GDM1 (cell line): ENCODE results near the gene PPIAL4G.
A peak's percentile ranks its signal among the peaks of the same experiment; 100 is the strongest.
"Not testable (repeated sequence)": the region's sequence is repeated elsewhere in the genome, so short reads cannot be mapped to it uniquely, and the experiment has no call there.

Experiments
- DNase-seq: peaks from one replicate; lab custom pipeline; 2025; lab: John Stamatoyannopoulos, UW

The PPIAL4G gene

DNA sequence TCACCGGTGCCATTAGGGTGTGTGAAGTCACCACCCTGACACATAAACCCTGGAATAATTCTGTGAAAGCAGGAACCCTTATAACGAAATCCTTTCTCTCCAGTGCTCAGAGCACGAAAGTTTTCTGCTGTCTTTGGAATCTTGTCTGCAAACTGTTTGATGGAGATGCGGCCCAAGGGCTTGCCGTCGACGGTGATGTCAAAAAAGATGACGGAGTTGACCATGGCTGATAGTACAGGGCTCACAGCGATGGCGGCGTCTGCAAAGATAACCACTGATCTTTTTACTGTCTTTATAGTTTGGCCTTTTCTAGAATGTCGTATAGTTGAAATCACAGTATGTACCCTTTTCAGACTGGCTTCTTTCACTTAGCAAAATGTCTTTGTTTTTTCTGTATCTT is at the start of gene PPIAL4G:
TSS of gene PPIAL4G (minus strand) at position 274 of the 400 bp plus-strand sequence. CDS start at position 224, 50 bp downstream.
- DNase-seq: not testable (repeated sequence)

DNA sequence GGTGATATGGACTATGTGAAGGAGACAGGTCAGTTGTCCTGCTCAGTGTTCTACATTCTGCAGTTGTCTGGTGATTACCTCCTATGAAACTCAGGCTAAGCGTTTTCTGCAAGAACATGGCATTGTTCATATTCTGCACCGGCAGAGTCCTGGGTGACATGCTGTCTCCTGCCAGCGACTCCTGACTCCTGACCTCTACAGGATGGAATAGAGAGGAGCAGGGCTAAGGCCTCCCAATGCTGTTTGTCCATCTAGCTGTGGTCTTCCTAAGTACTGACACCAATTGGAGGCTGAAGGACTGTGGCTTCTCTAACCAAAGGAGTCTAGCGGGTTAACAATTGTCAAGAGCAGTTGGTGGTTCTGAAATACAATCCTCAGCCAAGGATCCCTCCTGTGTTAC is 49.1 kb upstream of the PPIAL4G start:
- not testable (repeated sequence) for DNase-seq

DNA sequence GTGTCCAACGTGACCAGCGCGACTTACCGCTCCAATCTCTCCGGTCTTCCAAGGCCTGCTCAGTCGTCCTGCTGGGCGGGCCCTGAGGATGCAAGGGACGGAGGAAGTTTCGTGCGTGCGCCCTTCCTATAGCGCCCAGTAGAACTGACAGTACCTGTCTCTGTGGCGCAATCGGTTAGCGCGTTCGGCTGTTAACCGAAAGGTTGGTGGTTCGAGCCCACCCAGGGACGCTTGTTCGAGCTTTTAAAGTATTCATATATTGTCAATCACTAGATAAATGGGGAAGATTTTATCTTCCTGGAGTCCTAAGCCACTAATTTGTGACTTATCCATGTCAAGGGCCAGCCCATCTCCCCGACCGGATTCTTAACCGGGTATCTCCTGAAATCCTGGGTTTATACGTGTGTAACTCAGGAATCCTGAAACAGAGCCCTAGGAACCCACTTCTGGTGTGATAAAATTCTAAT is 46.0 kb upstream of the PPIAL4G start:
- not testable (repeated sequence) for DNase-seq

DNA sequence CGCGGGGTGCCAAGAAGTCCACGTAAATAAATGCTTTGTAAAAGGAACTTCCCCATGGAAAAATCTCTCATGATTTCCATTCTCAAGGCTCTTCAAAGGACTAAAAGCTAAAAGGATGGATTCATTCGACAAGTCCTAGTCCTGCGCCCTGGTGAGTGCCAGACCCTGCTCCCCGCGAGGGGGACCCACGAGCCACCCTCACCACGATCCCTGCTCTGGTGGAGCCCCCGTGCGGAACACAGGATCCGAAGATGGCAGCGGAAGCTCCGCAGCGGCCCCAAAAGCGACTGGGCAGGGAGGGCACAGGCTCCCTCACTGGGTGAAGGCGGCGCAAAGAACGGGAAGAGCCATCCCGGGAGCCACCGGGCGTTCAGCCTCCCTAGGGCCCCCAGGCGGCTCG is 45.5 kb upstream of the PPIAL4G start:
- not testable (repeated sequence) for DNase-seq

DNA sequence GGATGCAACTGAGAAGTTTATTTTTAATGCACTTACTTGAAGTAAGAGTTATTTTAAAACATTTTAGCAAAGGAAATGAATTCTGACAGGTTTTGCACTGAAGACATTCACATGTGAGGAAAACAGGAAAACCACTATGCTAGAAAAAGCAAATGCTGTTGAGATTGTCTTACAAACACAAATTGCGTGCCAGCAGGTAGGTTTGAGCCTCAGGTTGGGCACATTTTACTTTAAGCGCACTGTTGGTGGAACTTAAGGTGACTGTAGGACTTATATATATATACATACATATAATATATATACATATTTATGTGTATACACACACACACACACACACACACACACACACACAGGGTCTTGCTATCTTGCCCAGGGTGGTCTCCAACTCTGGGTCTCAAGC is 43.5 kb upstream of the PPIAL4G start:
- DNase-seq: not testable (repeated sequence)

DNA sequence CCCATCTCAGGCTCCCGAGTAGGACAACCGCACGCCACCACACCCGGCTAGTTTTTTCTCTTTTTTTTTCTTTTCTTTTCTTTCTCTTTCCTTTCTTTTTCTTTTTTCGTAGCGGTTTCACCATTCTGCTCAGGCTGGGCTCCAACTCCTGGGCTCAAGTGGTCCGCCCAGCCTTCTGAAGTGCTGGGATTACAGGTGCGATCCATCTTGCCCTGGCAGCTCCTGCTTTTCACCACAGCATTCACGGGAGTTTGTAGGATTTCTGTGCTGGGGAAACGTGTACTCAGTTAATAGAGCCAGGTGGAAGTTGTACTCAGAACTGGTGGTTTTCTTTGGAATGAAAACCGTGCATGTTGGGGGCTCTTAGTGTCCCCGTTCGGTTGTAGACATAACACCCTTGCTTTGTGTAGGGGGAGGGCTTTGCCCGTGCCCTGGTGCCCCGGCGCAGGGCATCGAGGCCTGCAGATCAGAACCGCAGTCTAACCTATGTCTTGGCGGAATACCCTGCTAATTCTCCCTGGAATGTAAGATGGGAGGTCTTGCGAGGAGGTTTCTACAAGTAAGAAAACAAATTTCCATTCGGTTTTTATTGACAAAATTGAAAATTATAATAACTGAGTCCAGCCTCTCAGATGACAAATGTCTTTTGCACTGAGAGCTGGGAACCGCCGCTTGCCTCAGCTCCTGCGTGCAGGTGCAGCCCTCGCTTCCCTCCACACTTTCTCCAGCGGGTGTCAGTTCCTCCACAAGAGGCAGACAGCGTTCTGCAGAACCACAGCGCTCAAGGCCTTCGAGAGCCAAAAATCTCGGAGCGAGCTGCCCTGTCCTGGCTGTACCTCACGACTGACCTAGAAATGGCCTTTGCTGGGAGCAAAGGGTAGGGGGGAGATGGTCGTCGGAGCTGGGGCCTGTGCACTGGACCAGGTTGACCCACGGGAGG is 40.4 kb upstream of the PPIAL4G start:
- DNase-seq: not testable (repeated sequence)

DNA sequence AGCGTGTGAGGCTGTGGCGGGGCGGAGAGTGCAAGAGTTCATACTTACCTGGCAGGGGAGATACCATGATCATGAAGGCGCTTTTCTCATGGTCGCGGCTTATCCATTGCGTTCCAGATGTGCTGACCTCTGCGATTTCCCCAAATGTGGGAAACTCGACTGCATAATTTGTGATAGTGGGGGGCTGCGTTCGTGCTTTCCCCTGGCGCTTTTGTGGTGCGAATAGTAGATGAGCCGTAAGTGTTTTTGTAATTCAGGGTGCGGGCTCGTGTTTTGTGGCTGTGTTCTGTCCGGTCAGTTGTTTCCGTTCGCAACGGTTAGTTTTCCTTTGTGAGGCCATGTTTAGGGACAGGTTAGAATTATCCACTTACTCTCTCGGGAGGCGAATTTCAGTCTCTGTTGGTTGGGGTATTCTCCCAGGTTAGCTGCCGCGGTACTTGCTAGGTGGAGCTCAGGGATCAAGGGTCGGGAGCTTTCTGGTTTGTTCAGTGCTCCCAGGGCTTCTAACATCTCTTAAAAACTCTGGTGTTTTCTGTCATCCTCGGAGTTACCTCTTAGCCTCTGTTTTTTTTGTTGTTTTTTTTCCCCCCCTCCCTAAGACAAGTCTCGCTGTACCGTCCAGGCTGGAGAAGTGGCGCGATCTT is 39.6 kb upstream of the PPIAL4G start:
- peak; percentile 90 for DNase-seq

DNA sequence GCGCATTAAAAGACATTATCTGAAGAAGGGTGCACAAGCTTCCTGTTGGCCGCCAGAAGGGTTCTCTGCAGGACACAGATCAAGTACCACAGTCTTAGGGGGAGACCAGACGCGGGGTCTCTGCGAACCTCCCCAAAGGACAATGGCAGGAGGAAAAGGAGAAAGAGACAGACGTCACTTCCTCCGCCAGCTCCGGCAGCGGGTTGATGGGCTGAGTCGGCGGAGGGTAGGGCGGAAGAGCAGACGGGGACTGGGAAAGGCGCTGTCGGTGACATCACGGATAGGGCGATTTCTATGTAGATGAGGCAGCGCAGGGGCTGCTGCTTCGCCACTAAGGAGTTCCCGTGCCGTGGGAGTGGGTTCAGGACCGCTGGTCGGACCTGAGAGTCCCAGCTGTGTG is 39.0 kb upstream of the PPIAL4G start:
- peak; percentile 79 for DNase-seq

DNA sequence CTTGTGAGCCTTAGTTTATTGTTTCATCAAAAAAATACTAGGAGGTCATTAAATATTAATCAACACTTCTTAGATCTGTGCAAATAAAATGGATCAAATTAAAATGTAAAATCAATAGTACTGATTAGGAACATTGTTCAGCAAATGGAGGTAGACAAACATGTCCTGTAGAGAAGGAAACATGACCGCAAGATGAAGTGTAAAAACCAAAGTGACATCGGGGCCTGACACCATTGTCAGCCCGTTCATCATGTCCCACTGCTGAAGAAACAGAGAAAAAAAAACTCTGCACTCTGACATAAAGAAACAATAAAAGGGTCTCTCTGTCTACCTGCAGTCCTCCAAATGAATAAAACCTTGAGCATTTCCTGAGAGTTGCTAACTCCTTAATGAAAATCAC is 31.2 kb upstream of the PPIAL4G start:
- DNase-seq: not testable (repeated sequence)

DNA sequence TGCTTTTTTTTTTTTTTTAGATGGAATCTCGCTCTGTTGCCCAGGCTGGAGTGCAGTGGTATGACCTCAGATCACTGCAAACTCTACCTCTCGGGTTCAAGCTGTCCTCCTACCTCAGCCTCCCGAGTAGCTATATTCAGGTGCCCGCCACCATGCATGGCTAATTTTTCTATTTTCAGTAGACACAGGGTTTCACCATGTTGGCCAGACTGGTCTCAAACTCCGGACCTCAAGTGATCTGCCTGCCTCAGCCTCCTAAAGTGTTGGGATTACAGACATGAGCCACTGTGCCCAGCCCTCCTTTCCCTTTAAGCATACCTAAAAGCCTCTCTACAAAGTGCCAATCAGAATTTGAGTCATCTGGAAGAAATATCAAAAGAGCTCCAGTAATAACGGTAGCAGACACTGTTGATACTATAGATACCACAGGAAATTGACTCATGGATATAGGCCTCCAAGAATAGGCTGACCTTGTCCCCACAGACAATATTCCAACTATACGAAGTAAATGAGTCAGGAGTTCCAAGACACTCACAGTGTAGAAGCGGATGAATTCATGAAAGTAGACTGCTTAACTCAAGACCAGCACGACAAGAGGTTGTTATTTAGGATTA is 29.6 kb upstream of the PPIAL4G start:
- not testable (repeated sequence) for DNase-seq

DNA sequence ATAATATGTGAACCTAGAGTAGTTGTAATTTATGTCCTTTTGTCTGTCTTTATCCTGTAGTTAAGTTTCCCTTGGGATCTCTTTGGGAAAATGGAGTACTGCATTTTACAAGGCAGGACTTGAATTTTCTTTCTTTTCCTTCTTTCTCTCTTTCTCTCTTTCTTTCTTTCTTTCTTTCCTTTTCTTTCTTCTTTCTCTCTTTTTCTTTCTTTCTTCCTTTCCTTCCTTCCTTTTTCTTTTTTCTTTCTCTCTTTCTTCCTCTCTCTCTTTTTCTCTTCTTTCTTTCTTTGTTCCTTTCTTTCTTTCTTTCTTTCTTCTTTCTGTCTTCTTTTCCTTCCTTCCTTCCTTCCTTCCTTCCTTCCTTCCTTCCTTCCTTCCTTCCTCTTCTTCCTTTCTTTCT is 10.8 kb upstream of the PPIAL4G start:
- not testable (repeated sequence) for DNase-seq

DNA sequence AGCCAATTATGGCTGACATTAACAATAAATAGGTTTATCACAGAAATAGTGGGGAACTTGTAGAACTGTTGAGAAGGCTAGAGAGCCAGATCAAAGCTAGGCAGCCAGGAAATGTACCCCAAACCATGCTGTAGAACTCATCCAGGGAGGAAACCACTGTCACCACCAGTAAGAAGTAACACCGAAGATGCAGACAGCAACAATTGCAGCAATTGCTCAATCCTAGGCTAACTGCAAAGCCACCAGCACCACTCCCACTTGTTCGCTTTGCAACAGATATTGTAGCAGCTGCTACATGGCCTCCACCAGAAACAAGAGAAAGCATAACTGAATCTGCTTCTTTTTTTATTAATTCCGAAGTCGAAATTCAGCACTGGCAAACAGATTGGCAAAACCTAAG is 2.0 kb downstream of the PPIAL4G start:
- not testable (repeated sequence) for DNase-seq

DNA sequence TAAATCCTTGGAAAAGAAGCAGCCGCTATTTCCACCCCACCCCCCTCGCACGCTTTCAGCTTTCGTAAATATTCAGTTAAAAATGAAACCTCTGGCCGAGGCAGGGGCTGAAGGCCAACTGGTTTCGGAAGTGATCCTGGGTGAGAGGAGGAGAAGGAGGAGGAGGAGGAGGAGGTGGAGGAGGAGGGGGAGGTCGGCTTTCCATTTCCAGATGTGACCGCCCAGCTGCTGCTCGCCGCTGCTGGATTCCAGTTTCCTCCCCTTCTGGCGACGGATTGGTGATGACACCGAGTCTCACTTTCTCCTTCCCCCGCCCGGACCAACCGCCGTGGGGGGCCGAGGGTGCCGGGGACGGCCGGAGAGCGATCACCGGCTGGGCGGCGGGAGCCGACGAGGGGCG is 23.4 kb downstream of the PPIAL4G start:
- DNase-seq: not testable (repeated sequence)

DNA sequence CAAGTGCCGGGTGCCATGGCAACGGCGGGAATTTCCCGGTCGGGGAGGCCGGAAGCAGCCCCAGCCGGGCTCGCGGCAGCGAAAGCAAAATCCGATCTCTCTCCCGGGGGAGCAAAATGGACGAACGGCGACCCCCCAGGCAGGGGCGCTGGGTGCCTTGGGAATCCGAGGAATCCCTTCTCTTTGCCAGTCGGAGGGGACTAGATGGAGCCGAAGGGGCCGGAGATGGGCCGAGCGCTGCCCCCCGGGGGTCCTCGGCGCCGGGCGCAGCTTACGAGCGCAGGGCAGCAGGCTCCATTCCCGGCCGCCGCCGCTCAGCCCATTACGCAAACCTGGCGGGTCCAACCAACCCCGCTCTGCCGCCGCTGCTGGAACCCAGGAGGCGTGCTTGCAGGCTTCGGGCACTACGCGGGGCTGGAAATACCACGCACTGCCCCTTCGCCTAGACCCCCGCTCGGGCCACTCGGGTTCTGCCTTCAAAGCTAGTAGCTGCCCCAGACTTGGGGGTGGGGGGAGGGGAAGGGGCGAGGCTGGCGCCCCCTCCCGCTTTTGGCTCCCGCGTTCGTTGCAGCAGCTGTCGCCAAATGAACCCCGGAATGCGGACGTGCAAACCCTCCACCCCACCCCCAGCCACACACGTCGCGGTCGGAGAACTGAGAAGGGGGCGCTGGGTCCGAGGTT is 24.1 kb downstream of the PPIAL4G start:
- not testable (repeated sequence) for DNase-seq

DNA sequence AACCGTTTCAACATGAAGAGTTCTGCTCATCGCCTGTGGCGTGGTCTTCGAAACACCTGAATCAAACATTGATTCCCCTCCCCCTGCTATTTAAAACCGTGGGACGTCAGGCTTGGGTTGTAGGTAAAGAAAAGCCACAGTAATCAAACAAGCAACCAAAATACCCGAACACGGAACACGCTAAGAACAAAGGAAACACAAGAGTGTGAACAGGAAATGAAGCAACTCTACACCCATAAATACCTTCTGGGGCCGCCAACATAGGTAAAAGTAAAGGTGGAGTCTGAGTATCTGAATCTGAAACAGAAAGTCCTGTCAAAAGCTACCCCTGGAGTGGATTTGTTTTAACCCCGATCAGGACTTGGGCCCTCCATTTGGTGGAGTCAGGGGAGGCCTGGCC is 24.7 kb downstream of the PPIAL4G start:
- DNase-seq: not testable (repeated sequence)

DNA sequence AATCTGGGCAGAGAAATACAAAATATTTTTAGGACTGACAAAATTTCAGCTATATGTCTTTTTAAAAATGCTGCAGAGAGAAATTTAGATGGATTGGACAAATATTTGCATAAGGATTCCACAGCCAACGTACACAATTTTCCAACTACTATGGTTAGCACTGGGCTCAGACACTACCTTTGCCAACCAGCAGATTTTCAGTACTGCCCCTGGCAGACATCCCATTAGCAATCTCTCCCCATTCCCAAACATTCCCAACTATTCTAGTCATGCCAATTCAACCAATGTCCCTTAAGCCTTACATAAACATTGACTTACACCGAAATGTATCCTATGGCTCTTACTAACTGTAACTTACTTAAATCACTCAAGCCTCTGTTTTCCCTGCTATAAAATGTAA is 30.3 kb downstream of the PPIAL4G start:
- DNase-seq: not testable (repeated sequence)

DNA sequence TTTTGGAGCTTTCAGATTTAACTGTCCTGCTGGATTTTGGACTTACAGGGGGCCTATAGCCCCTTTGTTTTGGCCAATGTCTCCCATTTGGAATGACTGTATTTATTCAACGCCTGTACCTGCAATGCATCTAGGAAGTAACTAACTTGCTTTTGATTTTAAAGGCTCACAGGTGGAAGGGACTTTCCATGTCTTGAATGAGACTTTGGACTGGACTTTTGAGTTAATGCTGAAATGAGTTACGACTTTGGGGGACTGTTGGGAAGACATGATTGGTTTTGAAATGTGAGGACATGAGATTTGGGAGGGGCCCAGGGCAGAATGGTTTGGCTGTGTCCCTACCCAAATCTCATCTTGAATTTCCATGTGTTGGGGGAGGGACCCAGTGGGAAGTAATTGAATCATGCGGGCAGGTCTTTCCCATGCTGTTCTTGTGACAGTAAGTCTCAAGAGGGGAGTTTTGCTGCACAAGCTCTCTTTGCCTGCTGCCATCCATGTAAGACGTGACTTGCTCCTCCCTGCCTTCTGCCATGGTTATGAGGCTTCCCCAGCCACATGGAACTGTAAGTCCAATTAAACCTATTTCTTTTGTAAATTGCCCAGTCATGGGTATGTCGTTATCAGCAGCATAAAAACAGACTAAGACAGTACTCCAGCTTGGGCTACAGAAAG is 43.3 kb downstream of the PPIAL4G start:
- not testable (repeated sequence) for DNase-seq

DNA sequence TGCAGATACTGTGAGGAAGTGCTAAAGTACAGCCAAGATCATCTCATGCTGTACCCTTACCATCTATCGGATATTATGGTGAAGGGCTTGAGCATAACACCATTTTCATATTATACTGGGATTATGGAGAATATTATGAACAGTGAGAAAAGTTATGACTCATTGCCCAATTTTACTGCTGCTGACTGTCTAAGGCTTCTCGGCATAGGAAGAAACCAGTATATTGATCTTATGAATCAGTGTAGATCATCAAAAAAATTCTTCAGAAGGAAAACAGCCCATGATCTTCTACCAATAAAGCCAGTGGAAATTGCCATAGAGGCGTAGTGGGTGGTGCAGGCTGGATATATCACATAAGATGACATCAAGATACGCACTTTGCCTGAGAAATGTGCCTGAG is 47.7 kb downstream of the PPIAL4G start:
- no peak for DNase-seq

DNA sequence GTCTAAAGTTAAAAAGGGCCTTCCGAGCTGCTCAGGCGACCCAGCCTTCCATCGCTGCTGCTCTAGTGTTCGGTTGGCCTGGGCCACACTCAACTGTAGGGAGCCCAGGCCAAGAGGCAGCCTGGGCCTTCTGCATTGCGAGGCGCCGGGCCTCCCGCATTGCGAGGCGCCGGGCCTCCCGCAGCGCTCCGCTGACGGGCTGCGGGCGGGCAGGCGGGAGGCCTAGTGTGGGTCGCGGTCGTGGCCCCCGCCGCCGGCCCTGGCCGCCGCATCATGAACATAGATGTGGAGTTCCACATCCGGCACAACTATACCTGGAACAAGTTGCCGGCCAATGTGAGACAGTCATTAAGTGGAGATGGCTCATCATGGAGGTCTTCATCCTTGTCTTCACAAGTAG is 48.3 kb downstream of the PPIAL4G start:
- no peak for DNase-seq

DNA sequence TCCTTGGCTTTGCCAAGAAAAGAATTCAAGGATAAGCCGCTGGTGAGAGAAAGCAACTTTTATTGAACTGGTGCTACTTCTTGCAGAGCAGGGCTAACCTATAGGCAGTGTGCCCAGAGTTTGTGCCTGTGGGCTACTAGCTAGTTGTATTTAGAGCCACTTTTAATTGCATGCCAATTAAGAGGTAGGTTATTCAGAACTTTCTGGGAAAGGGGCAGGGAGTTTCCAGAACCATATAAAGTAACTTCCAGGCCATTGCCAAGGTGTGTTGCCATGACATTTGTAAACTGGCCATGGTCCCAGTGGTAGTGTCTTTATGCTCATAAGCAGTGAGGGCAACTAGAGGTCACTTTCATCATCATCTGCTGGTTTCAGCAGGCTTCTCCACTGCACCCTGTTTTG is 50.2 kb downstream of the PPIAL4G start:
- DNase-seq: not testable (repeated sequence)
